22Rv1 (cell line): ENCODE results near the gene CEP70.
"Not testable (repeated sequence)": the region's sequence is repeated elsewhere in the genome, so short reads cannot be mapped to it uniquely, and the experiment has no call there.

ENCODE experiments used
- H3K27ac ChIP-seq: fragments of 450-650 bp; 2 replicates; pipeline ENCODE4 v1.5.1; 2017
- CTCF ChIP-seq: fragments of 450-650 bp; IDR thresholded peaks from 2 replicates; pipeline ENCODE4 v1.5.1; 2017; ENCODE audit warnings: mild to moderate bottlenecking
- ZFX ChIP-seq: fragments of 450-650 bp; IDR thresholded peaks from 2 replicates; pipeline ENCODE4 v1.6.1; 2017; ENCODE audit warnings: antibody characterized with exemption, borderline replicate concordance

The CEP70 gene

GRCh38 chr3:138459619-138460535 lies 134.2 kb downstream of the CEP70 start:
- no peak overlapping the region for H3K27ac ChIP-seq
- TF ChIP-seq CTCF (no peak), ZFX (no peak)

GRCh38 chr3:138458774-138459499 lies 135.1 kb downstream of the CEP70 start:
- no peak for TF ChIP-seq CTCF
- no peak for TF ChIP-seq ZFX
- H3K27ac ChIP-seq: no peak overlapping the region

- no peak for TF ChIP-seq ZFX
- no peak for TF ChIP-seq CTCF
These were observed 136.0 kb downstream of the CEP70 start for GRCh38 chr3:138457863-138458735.

GRCh38 chr3:138456961-138457862 lies 136.8 kb downstream of the CEP70 start:
- no peak overlapping the region for H3K27ac ChIP-seq
- TF ChIP-seq ZFX: no peak
- TF ChIP-seq CTCF: no peak

More at GRCh38 chr3:138457863-138458735, 136.0 kb downstream of the CEP70 start:
- no peak overlapping the region for H3K27ac ChIP-seq

- no peak overlapping the region for H3K27ac ChIP-seq
These were observed 138.0 kb downstream of the CEP70 start for GRCh38 chr3:138455801-138456716.

GRCh38 chr3:138453940-138454339 lies 140.1 kb downstream of the CEP70 start:
- not testable (repeated sequence) for H3K27ac ChIP-seq

More at GRCh38 chr3:138455801-138456716, 138.0 kb downstream of the CEP70 start:
- TF ChIP-seq ZFX (no peak), CTCF (no peak)
